ENCODE measurements around the gene SLC26A5.

The SLC26A5 gene

DNA sequence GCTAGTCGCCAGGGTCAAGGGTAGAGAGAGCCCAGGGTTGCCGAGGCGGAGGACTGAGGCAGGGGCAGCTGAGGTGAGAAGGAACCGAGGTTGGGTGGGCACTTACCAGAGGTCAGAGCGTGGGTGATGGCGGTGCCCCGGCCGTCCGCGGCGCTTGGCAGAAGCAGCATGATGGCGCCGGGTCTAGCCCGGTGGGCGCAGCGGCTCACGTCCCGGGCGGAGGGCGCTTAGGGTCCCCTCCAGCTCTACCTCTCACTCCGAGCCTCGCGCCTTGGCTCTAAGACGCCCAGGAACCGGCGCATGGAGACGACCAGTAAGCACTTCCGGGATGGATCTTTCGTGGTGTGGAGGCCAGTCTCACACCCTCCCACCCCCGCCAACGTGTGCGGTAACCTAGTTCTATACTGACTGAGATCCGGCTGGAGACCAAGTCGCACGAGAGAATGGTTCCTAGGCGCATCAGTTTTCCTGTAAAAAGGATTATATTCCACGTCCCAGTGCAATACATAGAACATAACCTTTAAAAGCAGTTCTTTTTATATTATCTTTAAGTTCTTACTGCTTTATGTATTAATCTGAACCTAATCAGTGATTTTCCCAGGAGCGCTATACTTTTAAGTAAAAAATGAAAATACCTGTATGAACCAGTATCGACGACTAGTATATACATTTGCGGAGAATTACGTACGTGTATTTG, 101.4 kb downstream of the SLC26A5 start, which contains the start of gene DNAJC2:
DNAJC2 (minus strand) TSS at position 315 of the 697 bp plus-strand sequence; CDS start at position 170, 145 bp downstream.
- FAIRE-seq, result no peak

DNA sequence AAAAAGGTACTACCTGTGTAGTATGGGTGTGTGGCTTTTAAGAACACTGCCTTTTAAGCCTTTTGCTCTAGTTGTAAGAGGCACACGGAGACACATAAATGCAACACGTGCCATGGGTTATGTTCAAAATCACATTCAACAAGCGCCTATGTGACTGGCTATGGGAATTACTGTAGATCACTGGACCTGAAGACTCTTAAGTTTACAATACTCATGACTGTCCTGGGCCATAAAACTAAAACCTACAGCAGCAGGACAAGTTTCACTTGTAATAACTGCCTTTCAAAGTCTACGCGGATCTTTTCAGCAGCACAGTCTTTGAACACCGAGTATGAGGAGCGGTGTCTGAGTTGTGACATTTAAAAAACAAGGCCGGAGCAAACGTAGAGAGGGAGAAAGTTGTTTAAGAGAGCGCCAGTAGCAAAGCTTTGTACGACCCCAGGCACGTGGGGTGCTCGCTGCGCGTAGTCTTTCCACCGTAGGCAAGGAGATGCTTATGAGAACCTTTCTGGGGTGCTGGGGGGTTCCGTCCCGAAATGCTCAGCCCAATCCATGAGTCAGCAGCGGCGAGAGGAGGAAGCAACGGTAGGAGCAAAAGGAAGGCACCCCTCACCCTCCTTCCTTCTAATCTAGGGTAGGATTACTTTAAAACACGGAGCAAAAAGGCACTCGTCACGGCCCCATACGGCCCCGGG, 102.1 kb downstream of the SLC26A5 start:
- FAIRE-seq, result no peak

DNA sequence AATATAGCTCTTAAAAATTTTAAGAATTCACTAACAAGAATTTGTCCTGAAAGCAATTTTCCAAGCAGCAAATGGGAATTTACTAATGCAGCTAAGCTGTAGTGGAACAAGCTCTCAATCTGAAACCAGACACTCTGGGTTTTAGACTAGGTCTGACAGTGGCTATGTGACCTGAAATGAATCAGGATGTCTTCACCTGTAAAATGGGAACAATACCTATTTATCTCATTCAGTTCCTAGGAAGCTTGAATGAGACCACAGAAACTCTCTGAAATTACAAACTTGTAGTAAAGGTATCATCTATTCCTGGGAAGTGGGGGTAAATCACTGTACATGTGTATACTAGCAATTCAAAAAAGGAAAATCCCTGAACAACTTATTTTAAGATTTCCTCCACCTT, 102.7 kb downstream of the SLC26A5 start:
- no peak for FAIRE-seq

DNA sequence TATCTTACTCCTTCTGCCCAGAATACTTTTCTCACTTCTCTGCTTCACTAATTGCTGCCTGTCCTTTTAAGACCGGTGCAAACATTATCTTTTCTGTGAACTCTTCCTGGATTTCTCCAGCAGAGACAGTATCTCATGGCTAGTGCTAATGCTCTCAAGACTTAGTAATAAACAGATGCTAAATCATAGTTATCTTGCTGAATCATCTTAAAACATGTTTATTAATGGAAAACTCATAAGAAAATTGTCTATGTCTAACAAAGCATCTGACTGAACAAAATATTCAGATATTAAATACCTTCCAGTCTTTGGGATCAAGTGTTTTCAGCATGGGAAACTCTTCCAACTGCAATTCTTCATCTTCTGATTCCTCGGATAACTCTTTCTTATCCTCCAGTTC, 104.5 kb downstream of the SLC26A5 start:
- FAIRE-seq, result no peak

DNA sequence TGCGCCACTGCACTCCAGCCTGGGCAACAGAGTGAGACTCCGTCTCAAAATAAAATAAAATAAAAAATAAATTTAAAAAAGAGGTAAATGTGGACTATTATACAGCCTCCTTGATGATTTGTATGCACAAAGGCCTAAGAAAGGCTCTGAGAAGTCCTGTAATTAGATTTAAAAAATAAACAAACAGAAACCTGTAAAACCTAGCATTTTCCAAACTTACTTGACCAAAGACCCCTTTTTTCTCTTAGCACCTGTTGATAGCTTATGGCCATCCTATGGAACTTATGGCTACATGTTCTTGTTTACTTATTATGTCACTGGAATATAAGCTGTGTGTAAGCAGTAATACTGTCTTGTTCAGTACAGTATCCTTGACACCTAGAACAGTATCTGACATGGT, 107.1 kb downstream of the SLC26A5 start:
- no peak for FAIRE-seq

DNA sequence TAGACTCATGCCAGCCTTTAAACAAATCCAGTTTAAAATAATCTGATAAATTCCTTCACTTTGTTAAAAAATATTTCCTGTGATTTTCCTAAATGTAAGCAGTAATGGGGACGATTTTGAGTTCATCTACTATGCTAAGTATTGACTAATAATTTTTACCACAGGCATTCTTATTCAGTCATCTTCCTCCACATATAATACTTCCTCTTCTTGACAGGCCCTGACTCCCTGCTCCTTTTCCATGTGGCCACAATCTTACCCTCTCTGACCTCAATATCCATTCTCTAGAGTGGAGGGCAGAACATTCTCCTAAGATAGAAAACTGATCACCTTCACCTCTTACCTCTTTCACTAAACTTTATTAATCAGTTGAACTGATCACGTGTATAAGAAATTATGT, 109.2 kb downstream of the SLC26A5 start:
- no peak for FAIRE-seq

DNA sequence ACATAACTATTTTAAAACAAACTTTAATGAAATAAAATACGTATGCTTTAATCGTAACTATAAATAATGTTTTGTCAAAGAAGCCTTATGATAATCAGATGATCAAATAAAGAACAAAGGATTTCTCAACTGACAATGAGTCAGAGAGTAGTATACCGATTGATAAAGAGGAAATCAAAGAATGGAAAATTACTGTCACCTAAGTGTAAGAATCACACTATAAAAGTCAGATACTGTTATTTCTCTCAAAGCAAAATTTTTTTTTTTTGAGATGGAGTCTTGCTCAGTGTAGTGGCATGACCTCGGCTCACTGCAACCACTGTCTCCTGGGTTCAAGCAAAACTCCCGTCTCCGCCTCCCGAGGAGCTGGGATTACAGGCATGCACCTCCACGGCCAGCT, 120.3 kb downstream of the SLC26A5 start:
- no peak for FAIRE-seq

Measured in endometrium (tissue), 2 donors.